ENCODE measurements around the gene SSH2. TPM values are rescaled to one million over a fixed set of nuclear protein-coding genes. Genes with fewer than 3 reads are reported as not detected.

Gene SSH2
- total and polyA plus RNA-seq, 2 donors from 2014 or later, result 19.7 to 62.5 TPM

- H3K9ac ChIP-seq (ENCODE audit: low read length in 3 of 3), result no peak overlapping the region
- H3K36me3 ChIP-seq (ENCODE audit: control insufficient read depth in 2 of 3, insufficient read depth in 3 of 3, low read length in 3 of 3), result no peaks in the 10 kb centered on the region
- TF ChIP-seq, protein P1, sequence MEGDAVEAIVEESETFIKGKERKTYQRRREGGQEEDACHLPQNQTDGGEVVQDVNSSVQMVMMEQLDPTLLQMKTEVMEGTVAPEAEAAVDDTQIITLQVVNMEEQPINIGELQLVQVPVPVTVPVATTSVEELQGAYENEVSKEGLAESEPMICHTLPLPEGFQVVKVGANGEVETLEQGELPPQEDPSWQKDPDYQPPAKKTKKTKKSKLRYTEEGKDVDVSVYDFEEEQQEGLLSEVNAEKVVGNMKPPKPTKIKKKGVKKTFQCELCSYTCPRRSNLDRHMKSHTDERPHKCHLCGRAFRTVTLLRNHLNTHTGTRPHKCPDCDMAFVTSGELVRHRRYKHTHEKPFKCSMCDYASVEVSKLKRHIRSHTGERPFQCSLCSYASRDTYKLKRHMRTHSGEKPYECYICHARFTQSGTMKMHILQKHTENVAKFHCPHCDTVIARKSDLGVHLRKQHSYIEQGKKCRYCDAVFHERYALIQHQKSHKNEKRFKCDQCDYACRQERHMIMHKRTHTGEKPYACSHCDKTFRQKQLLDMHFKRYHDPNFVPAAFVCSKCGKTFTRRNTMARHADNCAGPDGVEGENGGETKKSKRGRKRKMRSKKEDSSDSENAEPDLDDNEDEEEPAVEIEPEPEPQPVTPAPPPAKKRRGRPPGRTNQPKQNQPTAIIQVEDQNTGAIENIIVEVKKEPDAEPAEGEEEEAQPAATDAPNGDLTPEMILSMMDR (IDR thresholded peaks at IDR 0.05; ENCODE audit: borderline replicate concordance, extremely low read depth, insufficient read depth), result no peak
- no peak overlapping the region for H3K4me3 ChIP-seq (ENCODE audit: low read length in 3 of 3)
- no peaks in the 10 kb centered on the region for H3K27me3 ChIP-seq (ENCODE audit: control insufficient read depth, insufficient read depth, low read length)
- FAIRE-seq, result no peak
- intact Hi-C loops (cut with DNase I), result no loop called here
- H3K27ac ChIP-seq (ENCODE audit: low read depth in 2 of 2, low read length in 2 of 2), result no peak overlapping the region
- DNase-seq, result no peak
- no peaks in the 10 kb centered on the region for H3K9me3 ChIP-seq (ENCODE audit: control insufficient read depth in 2 of 3, insufficient read depth in 1 of 3, low read length in 3 of 3)
- no peaks in the 10 kb centered on the region for H3K4me1 ChIP-seq (ENCODE audit: control insufficient read depth in 2 of 3, insufficient read depth in 2 of 3, low read depth in 1 of 3, low read length in 3 of 3)
Measured at GRCh38 chr17:29892201-29892600, 37.8 kb downstream of the SSH2 start.

GRCh38 chr17:29891131-29891530 is 38.9 kb downstream of the SSH2 start:
- Histone ChIP-seq H3K27me3 (ENCODE audit: control insufficient read depth, insufficient read depth, low read length) (no peaks in the 10 kb centered on the region), H3K9ac (ENCODE audit: low read length in 3 of 3) (no peak overlapping the region), H3K4me3 (ENCODE audit: low read length in 3 of 3) (no peak overlapping the region), H3K27ac (ENCODE audit: low read depth in 2 of 2, low read length in 2 of 2) (no peak overlapping the region), H3K9me3 (ENCODE audit: control insufficient read depth in 2 of 3, insufficient read depth in 1 of 3, low read length in 3 of 3) (no peaks in the 10 kb centered on the region), H3K36me3 (ENCODE audit: control insufficient read depth in 2 of 3, insufficient read depth in 3 of 3, low read length in 3 of 3) (no peaks in the 10 kb centered on the region), H3K4me1 (ENCODE audit: control insufficient read depth in 2 of 3, insufficient read depth in 2 of 3, low read depth in 1 of 3, low read length in 3 of 3) (no peaks in the 10 kb centered on the region)
- intact Hi-C loops (cut with DNase I), result no loop called here
- DNase-seq (no peak), FAIRE-seq (no peak)
- TF ChIP-seq, protein P1 (IDR thresholded peaks at IDR 0.05; ENCODE audit: borderline replicate concordance, extremely low read depth, insufficient read depth), result no peak

- H3K9me3 ChIP-seq (ENCODE audit: control insufficient read depth in 2 of 3, insufficient read depth in 1 of 3, low read length in 3 of 3), result no peaks in the 10 kb centered on the region
- TF ChIP-seq, protein P1 (IDR thresholded peaks at IDR 0.05; ENCODE audit: borderline replicate concordance, extremely low read depth, insufficient read depth), result no peak
- H3K36me3 ChIP-seq (ENCODE audit: control insufficient read depth in 2 of 3, insufficient read depth in 3 of 3, low read length in 3 of 3), result no peaks in the 10 kb centered on the region
- no peaks in the 10 kb centered on the region for H3K27me3 ChIP-seq (ENCODE audit: control insufficient read depth, insufficient read depth, low read length)
- no peaks in the 10 kb centered on the region for H3K4me1 ChIP-seq (ENCODE audit: control insufficient read depth in 2 of 3, insufficient read depth in 2 of 3, low read depth in 1 of 3, low read length in 3 of 3)
- H3K27ac ChIP-seq (ENCODE audit: low read depth in 2 of 2, low read length in 2 of 2), result no peak overlapping the region
- DNase-seq, result no peak
- no peak overlapping the region for H3K9ac ChIP-seq (ENCODE audit: low read length in 3 of 3)
- H3K4me3 ChIP-seq (ENCODE audit: low read length in 3 of 3), result no peak overlapping the region
- intact Hi-C loops (cut with DNase I), result no loop called here
- no peak for FAIRE-seq
Measured at GRCh38 chr17:29885031-29885640, 44.9 kb downstream of the SSH2 start.

DNA sequence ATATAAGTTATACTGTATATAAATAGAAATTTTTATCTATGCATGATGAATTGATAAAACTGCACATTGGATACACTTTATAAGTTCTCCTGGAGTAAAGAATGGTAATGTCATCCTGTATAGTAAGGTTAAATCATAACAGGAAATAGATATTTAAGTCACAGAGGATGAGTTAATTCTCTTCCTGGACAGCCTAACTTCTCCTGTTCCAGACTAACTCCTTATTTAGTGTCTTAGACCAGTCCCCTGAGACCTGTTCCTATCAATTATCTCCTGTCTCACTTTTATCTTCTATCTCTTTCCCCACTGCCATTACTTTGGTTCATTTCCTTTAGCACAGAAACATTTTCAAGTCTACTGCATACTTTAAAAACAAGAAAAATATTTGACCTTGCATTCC is 46.5 kb downstream of the SSH2 start:
- Histone ChIP-seq H3K4me1 (ENCODE audit: control insufficient read depth in 2 of 3, insufficient read depth in 2 of 3, low read depth in 1 of 3, low read length in 3 of 3) (no peaks in the 10 kb centered on the region), H3K27ac (ENCODE audit: low read depth in 2 of 2, low read length in 2 of 2) (no peak overlapping the region), H3K27me3 (ENCODE audit: control insufficient read depth, insufficient read depth, low read length) (no peaks in the 10 kb centered on the region), H3K9ac (ENCODE audit: low read length in 3 of 3) (no peak overlapping the region), H3K36me3 (ENCODE audit: control insufficient read depth in 2 of 3, insufficient read depth in 3 of 3, low read length in 3 of 3) (no peaks in the 10 kb centered on the region), H3K9me3 (ENCODE audit: control insufficient read depth in 2 of 3, insufficient read depth in 1 of 3, low read length in 3 of 3) (no peaks in the 10 kb centered on the region), H3K4me3 (ENCODE audit: low read length in 3 of 3) (no peak overlapping the region)
- TF ChIP-seq, protein P1 (IDR thresholded peaks at IDR 0.05; ENCODE audit: borderline replicate concordance, extremely low read depth, insufficient read depth), result no peak
- intact Hi-C loops (cut with DNase I), result no loop called here
- FAIRE-seq (no peak), DNase-seq (no peak)

Measured in kidney (tissue), 14 donors.